ENCODE measurements around the gene ITCH.
A peak's percentile ranks its signal among the peaks of the same experiment; 100 is the strongest.
"Not testable (repeated sequence)": the region's sequence is repeated elsewhere in the genome, so short reads cannot be mapped to it uniquely, and the experiment has no call there.

The ITCH gene

GRCh38 chr20:34363062-34363464, at the start of gene ITCH:
ITCH (plus strand) TSS chr20:34363273; CDS start chr20:34393812, 30,539 bp downstream.
- DNase-seq: peak; percentile 78 to 89 (median 83)

DNA sequence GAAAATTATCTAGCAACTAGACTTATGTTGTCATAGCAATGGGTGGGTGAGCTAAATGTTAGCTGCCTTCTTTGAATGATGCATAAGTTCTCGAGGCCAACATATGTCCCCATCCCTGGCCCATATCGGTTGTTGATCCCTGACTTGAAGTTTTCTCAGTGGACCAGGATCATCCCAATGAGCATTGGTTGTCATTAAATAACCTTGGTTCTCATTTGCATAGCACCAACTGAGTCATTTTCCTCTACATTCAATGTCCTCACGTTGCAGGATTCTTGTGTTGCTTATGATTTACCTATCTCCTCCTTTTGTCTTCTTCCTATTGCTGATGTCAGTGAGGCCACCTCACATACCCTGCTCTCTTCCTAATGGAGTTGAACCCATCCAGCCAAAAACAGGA, 47.8 kb upstream of the ITCH start:
- no peak for DNase-seq

DNA sequence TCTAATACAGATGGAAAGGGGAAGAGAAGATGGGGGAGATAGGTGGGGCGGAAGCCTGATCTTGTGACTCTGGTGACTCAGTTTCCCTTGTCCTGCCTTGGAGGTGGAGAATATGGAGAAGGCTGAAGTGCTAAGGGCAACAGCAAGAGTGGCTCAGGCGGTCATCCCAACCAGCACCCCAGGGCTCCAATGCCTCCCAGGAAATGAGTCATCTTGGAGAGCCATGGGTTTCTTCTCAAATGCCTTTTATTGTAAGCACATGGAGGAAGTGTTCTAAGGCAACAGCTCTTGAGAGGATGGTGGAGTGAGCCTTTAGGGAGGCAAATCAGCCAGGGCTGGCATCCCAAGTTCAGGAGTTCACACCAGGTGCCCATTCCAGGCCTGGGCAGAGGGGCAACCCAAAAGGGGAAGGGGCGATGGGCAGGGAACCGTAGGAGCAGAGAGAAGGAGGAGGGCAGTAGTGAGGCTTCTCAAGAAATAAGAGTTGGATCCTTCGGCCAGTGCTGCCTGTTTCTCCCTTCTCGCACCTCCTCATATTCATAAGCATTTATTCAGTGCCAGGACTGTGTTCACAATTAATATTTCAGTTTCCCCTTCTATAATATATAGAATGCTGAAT, 46.8 kb upstream of the ITCH start:
- DNase-seq: no peak

GRCh38 chr20:34318609-34319443, 44.2 kb upstream of the ITCH start:
- no peak for DNase-seq

- DNase-seq: no peak
Observed at GRCh38 chr20:34320861-34321260, 42.2 kb upstream of the ITCH start.

DNA sequence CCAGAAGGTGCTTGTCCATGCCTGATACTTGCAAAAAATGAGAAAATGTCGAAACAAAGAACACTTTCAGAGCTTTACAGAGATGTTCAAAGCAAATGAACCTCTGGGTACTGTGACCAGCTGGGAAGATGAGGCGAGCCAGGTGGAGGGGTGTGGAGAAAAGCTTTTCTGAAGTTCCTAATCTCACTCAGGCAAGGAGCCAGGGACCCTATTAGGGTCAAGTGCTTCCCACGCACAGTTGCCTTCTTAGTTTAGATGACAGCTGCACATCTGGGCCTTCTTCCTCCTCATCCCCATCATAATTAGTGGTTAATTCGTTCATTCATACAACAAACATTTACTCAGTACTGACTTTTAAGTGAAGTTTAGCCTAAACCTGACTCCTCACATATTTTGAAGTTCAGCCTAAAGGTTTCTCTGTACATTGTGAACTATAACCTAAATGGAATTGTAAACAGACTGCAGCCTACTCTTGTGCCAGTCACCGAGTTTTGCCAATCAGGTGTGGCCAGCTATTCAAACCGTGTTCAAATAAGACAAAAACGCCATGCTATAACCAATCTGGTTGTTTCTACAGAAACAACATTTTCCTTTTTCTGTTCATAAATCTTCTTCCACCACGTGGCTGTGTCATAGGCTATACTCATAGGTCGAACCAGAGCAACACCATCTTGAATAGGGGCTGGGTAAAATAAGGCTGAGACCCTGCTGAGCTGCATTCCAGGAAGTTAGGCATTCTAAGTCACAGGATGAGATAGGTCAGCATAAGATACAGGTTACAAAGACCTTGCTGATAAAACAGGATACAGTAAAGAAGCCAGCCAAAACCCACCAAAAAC, 40.6 kb upstream of the ITCH start:
- no peak for DNase-seq

DNA sequence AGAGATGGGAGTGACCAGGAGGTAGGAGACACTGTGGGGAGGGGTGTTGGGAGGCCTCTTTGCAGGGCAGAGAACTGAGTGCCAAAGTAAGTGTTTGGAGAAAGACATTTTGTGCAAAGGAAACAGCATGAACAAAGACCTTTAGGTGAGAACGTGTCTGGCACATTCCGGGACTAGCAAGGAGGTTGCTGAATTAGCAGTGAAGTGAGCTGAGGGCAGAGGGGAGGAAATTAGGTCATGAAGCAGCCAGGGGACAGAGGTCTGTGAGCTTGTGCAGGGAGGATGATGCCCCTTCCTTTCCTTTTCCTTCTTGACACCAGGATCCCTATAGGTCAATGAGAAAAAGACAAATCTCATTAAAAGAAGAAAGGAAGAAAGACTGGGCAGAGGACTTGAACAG, 38.5 kb upstream of the ITCH start:
- DNase-seq: no peak

- not testable (repeated sequence) for DNase-seq
Observed at GRCh38 chr20:34328207-34328606, 34.9 kb upstream of the ITCH start.

- DNase-seq: no peak
Observed at GRCh38 chr20:34328928-34329677, 34.0 kb upstream of the ITCH start.

DNA sequence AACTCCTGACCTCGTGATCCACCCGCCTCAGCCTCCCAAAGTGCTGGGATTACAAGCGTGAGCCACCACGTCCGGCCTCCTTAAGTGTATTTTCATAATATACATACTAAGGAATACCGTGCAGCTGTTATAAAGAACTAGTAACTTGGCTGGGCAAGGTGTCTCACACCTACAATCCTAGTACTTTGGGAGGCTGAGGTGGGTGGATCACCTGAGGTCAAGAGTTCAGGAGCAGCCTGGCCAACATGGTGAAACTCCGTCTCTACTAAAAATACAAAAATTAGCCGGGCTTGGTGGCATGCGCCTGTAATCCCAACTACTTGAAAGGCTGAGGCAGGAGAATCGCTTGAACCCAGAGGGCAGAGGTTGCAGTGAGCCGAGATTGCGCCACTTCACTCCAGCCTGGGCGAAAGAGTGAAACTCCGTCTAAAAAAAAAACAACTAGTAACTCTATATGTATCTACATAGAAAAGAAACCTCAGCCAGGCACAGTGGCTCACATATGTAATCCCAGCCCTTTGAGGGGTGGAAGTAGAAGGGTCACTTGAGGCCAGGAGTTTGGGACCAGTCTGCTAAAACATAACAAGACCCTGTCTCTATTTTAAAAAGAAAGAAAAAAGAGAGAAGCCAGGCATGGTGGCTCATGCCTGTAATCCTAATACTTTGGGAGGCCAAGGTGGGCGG, 32.1 kb upstream of the ITCH start:
- DNase-seq: not testable (repeated sequence)

DNA sequence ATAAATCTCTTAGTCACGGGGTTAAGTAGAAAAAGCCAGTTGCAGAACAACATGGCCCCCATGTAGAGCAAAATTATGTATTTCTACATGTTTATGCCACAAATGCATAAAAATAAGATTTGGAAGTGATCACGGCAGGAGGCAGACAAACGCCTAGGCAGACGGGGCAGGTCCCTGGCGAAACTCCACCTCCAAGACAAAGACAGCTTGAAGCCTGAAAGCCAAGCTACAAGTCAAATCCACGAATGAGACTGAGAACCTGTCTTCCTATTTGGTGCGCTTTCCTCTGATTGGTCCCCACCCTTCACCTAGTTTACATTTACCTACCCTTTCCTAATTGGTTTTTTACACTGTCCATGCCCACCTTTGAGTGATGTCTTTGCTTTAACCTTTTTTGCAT, 31.2 kb upstream of the ITCH start:
- DNase-seq: no peak

DNA sequence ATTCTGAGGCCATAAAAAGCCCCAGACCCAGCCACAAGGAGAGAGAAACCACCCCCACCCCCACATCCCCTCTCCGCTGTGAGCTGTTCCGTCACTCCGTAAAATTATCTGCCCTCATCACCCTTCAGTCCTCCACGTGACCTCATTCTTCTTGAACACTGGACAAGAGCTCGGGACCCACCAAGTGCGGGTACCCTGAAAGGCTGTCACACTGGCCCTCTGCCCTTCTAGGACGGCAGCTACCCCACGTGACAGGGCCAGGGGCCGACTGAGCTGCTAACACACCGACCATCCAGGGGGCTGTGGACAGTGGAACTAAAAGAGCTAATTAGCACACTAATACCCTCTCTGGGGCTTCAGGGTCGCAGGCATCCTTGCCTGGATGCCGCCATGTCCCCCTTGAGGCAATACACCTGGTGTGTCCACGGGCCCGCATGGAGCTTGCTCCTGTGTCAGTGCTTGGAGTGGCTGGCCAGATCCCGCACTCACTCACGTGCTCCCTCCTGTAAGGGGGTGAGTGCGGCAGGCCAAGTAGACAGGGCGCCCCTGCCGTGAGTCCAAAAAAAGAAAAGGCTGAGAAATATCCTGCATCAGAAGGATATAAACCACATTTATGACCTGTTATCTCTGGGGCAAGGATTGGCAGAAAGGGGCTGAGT, 30.7 kb upstream of the ITCH start:
- no peak for DNase-seq

DNA sequence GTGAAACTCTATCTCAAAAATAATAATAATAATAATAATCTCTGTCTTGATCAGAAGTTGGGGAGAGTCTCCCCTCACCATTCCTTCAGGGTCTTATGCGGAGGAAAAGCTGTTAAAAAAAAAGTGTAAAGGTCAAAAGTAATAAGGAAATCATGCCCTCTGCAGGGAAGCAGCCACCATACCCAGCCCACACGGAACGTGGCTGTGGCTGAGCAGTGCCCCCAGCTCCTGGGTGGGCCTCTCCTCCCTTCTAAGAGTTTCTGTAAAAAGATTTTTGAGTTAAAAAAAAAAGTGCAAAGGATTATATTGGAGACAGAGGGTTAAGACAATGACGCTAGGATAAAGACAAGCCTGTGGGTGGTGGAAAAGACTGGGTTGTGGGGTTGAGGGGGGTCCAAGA, 29.3 kb upstream of the ITCH start:
- DNase-seq: no peak

DNA sequence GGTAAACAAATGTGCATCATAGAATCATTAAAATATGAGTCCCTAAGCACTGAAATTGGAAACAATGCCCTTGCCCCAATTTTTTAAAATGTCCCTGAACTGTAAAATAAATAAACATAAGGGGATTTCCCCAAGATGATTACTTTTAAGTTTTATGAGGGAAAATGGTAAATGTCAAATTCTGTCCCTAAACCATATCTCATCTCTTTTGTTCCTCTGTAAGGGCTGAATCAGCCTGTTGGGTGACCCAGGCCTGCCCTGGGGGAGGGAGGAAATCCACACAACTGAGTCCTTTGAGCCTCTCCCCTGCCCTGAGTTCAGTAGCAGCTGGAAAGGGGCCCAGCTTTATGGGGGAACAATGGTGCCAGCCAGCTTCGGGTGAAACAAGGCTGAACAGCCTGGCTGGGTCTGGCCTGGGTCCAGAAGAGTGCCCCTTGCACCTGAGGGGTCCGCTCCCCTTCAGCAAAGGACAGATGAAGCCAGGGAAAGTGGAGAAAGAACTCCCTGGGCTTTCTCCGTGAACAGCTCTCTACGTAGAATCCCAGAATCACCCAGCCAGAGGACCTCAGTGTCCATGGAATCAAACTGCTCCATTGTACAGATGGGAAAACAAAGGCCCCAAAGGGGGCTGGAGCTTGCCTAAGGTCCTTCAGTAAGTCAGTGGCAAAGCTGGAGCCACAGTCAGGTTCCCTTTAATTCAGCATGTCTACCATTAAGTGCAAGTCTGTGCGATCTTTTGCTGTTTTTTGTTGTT, 28.2 kb upstream of the ITCH start:
- no peak for DNase-seq

DNA sequence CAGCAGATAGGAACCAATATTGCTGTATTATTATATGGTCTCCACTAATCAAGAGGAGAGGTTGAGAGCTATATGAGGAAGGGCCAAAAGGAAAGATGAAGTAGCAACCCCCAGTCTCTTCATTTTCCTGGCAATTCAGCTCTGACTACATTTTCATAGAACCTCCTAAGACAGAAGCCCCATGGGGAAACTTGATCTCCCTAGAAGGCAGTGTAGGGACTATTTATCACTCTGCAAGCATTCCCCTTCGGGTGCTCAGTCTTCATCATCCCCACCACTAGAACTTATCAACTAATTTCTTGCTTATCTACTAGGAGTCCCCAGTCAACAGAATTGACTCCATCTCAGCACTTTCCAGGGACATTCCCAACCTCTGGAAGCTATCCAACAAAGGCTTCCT, 25.5 kb upstream of the ITCH start:
- no peak for DNase-seq

DNA sequence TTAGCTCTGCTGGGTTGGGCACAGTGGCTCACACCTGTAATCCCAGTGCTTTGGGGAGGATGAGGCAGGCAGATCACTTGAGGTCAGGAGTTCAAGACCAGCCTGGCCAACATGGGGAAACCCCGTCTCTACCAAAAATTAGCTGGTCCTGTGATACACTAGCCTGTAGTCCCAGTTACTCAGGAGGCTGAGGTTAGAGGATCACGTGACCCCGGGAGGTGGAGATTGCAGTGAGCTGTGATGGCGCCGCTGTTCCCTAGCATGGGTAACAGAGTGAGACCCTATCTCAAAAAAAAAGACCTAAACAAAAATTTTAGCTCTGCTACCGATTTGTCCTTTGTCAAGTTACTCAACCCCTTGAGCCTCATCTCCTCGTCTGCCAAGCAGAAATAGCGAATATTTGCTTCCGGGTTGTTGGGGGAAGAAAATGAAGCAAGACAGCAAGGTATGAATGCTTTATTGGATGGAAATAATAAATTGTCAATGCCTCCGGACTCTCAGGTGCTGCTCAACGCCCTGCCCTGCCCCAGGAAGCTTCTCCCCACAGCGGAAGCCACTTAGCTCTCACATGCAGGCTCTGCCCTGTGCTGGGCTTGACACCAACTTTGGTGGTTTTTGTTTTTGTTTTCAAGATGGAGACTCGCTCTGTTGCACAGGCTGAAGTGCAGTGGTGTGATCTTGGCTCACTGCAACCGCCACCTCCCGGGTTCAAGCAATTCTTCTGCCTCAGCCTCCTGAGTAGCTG, 24.9 kb upstream of the ITCH start:
- no peak for DNase-seq

DNA sequence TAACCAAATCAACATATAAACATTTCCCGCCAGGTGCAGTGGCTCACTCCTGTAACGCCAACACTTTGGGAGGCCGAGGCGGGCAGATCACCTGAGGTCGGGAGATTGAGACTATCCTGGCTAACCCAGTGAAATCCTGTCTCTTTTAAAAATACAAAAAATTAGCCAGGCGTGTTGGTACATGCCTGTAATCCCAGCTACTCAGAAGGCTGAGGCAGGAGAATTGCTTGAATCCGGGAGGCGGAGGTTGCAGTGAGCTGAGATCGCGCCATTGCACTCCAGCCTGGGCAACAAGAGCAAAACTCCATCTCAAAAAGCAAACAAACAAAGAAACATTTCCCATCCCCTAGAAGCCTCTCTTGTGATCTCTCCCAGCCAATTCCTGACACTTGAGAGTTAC, 22.3 kb upstream of the ITCH start:
- not testable (repeated sequence) for DNase-seq

DNA sequence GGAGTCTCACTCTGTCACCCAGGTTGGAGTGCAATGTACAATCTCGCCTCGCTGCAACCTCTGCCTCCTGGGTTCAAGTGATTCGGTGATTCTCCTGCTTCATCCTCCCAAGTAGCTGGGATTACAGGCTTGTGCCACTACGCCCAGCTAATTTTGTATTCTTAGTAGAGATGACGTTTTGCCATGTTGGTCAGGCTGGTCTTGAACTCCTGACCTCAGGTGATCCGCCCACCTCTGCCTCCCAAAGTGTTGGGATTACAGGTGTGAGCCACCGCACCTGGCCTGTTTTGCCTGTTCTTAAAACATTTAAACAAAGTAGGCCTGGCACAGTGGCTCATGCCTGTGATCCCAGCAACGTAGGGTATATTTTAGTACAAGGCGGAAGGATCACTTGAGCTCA, 21.9 kb upstream of the ITCH start:
- not testable (repeated sequence) for DNase-seq

DNA sequence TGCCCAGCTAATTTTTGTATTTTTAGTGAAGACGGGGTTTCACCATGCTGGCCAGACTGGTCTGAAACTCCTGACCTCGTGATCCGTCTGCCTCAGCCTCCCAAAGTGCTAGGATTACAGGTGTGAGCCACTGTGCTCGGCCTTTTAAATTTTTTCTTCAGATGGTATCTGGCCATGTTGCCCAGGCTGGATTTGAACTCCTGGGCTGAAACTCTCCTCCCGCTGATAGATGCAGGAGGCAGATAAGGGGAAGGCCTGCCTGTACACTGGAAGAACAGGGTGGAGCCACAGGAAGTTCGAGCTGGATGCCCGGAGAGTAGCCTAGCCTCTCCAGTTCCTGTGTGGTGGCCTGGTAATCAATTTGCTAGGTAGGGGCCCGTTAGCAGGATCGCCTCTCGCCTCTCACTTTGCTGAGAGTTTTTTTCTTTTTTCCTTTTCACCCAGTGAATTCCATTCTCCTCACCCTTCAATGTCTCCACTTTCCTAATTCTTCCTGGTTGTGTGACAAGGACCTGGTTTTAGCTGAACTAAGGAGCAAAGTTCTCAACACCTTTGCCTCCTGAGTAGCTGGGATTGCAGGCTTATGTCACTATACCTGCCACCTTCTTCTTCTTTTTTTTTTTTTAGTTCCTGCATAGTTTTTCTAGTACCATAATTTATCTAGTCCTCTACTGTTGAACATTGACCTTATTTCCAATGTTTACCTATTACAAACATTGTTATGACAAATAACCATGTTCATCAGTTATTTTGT, 19.4 kb upstream of the ITCH start:
- DNase-seq: no peak
